ENCODE data around the gene KIF26B.

The KIF26B gene

GRCh38 chr1:245173446-245174211 is 18.8 kb downstream of the KIF26B start:
- no peak for DNase-seq

DNA sequence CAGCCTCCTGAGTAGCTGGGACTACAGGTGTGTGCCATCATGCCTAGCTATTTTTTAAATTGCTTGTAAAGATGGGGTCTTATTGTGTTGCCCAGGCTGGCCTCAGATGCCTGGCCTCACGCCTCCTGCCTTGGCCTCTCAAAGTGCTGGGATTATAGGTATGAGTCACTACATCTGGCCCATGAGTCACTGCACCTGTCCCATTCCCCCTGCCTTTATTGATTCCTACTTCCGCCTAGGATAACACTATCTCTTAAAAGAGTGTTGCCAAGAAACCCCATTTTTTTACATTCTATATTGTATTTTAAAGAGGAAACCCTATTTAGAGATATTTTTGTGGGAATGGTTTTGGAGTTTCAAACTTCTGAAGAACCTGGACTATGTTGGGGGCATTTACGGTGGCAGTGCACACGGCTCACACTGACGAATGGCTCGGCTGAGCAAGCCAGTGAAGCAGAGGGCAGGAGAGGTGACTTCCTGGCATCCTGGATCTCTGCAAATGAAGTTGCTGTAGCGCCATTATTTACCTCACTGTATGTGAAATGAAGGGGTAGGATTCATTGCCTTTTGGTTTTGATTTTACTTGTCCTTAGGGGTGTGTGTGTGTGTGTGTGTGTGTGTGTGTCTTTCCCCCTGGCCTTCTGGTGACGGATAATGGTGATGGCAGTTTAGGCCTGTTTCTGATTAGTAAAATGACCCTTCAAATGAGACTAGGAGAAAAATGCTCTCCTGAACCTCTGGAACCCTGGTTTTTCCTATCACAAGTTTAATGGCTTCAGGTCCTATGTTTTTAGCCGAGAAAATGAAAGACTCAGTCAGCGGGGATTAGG is 22.5 kb downstream of the KIF26B start:
- DNase-seq, result no peak

DNA sequence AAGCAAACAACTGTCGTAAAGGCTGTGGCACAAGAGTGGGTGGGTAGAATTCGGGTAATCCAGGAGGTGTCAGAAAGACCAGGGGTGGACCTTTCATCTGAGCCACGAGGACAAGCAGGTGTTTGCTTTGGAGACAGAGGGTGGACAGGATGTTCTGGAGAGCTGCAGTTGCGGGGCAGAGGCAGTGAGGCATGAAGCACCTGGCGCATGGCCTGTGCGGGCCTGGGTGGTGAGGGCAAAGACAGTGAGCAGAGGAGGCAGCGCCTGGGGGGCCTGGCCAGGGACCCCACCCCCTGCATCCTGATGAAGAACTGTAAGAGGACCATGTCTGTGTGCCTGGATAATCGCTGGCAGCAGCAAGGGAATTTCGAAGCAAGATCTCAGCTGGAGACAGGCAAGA is 24.9 kb downstream of the KIF26B start:
- DNase-seq, result no peak

DNA sequence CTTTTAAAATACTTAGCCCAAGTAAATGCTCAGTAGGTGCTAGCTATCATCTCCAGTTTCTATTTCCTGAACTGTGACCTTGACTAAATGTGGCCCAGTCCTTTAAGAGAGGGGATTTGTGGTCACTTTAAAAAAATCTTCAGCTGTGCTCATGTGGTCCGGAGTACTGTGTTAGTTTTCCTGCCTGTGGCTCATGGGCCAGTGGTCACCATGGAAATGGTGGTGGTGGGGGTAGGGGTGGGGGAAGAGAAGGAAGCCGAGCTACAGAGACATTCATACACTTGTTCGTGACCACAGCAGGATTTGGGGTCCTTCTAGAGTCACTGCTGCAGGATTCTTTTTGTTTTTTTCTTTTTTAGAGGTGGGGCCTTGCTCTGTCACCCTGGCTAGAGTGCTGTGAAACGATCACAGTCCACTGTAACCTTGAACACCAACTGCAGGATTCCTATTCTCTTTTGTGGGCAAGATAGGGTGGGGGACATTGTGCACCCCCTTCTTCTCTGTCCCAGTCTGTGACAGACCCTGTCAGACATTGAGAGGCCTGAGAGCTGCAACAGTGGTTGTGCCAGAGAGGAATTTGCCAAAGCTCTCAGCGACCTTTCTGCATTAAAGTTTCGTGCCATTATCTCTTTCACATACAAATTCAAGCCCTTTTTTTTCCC is 25.8 kb downstream of the KIF26B start:
- DNase-seq, result peak; percentile 61 to 72

DNA sequence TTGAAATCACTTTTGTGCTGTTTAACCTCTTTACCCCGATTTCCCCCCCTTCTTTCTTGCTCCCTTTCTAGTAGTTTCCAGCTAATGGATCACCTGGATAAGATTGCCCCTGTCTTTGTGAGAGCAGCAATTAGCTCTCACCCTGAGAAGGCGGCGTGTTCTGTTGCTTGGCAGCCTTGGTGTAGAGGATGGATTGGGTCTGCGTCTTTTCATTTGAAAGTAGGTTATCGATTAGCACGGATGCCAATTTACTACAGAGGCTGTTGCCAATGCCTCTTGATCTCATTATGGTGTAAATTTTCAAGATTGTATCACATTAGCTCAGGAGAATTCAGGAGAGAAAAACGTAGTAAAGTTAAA is 26.4 kb downstream of the KIF26B start:
- no peak for DNase-seq

DNA sequence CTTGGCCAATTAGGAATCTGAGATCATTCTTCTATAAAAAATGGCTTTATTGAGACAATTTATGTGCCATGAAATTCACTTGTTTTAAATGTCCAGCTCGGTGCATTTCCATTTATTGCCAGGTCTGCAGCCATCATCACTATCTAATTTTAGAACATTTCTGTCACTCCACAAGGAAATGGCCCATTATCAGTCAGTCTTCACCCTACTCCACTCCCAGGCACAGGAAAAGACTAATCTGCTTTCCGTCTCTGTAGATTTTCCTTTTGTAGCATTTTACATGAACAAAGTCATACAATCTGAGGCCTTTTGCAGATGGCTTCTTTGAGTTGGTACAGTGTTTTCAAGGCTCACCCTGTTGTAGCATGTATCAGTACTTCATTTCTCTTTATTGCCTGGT is 27.2 kb downstream of the KIF26B start:
- DNase-seq, result no peak

DNA sequence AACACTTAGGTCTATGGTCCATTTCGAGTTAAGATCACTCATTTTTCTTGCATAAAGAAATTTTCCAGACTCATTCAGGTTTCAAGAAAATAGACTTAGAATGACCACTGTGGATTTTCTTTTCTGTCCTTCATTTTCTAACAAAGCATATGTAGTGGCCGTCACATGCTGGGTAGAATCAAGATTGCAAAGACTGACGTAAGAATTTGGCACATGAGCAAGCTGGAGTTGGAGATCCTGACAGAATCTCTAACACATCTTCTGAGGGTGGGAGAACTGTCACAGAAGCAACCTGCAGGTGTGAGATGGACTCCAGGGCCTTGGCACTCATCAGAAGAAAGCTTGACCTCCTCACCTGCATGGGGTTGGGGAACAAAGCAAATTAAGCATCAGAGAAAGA is 28.6 kb downstream of the KIF26B start:
- DNase-seq, result no peak

DNA sequence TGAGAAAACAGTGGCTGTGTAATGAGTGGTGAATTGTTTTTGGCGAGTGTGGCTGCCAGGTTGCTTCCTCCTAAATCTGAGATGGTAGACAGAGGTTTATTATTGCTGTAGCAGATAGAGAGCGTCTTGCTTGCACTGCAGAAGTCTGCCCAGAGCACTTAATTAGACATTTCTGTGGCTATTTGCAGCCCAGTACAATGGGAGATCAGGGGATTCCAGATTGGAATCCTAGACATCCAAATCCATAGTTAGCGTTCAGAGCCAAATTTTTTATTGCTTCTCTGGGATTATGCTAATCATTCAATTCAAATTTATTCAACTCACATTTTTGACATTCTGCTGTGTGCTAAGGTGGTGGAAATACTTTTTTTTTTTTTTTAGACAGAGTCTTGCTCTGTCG is 30.0 kb downstream of the KIF26B start:
- DNase-seq, result no peak

- peak; percentile 42 to 60 for DNase-seq
Measured at GRCh38 chr1:245188403-245188802, 33.6 kb downstream of the KIF26B start.

DNA sequence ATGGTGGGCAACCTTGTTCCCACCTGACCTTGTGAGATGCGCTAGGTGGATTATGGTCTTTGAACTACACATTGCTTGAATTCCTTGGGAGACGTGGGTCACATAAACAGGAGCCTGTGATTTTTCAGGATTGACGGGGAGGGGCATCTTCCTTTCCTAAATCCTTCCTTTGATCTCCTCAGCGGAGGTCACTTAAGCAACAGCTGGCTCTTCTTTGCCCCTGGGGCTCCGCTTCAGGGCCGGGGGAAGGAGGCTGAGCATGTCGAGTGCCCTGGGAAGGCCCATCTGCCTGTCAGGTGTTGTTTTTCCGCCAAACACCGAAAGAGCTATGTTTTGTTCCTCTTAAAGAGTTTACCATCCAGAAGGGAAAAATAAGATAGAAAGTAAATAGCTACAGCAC is 40.6 kb downstream of the KIF26B start:
- no peak for DNase-seq

DNA sequence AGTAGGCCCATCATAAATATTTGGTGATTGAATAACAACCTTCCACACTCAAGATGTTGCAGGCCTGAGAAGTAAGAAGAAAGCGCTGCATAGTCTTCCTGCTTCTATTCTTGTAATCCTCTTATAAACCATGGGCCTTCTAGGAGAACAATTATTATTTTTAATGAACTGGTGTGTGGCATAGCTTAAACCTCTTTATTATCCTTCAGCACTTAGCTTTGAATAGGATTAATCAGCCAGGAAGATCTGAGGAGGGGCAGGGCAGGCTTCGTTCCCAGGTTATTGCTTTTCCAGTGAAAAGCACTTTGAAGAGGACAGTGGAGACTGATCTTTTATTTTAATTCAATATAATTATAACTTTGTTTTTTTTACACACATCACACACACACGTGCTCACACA is 42.3 kb downstream of the KIF26B start:
- no peak for DNase-seq

DNA sequence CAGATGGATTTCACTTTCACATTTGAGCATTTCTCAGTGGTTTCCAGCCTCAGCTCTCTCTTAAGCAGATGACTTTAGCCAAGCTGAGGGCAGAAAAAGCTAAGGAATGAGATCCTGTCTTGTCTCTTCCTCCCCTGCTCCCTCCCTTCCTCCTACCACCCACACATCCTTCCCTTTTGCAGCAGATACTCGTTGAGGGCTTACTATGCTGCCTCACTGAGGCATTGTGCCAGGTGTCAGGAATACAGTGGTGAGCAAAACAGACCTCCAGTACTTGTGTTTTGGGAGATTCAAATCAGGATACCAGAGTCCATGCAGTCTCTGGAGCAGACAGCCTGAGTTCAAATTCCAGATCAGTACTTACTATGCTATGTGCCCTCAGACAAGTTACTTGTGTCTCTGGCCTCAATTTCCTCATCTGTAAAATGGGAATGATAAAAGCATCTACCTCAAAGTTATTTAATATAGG is 43.2 kb downstream of the KIF26B start:
- peak; percentile 39 to 57 for DNase-seq

DNA sequence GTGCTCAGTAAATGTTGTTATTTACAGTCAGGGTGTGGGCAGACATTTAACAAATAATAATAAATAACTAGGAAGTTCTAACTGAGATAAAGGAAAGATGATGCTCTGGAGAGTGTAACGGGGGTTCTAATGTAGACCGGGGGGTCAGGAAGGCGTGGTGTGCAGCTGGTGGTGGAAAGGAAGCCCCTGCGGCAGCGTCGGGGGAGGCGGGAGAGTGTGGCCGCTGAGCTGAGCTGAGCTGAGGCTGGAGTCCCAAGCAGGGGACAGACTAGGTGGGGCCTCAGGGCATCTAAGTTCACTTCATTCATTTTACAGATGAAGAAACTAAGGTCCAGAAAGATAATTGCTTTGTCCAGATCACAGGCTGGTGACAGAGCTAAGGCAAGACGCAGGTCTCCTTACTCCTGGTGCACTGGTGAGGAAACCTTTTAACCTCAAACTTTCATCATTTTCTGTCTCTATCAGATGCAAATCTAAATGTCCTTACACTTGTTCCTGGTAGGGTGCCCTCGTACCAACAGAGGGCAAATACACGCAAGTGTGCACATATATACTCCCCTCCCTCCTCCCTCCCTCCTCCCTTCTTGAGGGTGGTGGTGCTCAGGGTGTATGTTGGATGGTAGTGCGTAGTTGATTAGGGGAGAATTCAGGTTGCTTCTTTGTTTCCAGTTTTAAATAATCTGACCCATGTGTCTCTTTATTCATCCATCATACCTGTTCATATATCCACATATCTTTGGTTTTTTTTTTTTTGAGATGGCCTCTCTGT is 44.1 kb downstream of the KIF26B start:
- DNase-seq, result peak; percentile 13 to 33

DNA sequence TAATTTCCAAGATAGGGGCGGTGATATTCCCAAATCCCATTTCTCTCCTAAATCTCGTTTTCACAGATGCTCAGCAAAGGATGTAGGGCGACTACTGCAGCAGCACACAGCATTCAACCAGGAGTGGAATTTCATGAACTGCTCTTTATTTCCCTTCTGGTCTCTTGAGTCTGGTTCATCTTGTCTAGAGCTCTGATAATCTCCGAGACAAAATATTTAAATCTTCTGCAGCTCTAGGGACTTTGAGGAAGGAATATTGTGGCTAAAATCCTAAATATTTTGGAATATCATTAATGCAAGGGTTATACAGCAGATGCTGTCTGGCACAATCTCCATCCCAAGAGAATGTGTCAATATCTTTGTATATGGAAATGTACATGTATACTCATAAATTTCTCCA is 45.4 kb downstream of the KIF26B start:
- no peak for DNase-seq

DNA sequence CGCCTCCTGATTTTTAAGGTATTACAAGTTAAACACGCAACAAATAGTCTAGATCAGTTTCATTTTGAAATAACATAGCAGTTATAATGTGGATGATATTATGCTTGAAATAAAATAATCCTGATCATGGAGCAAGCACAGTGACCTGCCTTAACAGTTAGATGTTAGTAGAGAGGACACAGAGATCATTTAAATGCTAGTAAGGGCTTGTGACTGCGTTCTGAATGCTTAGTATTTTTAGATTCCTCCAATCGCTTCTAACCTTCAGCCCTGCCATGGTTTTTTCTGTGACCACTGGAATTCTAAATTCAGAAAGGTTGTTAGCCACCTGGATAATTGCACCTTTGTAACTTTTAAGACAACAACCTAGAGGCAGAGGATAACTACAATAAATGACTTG is 46.4 kb downstream of the KIF26B start:
- no peak for DNase-seq

DNA sequence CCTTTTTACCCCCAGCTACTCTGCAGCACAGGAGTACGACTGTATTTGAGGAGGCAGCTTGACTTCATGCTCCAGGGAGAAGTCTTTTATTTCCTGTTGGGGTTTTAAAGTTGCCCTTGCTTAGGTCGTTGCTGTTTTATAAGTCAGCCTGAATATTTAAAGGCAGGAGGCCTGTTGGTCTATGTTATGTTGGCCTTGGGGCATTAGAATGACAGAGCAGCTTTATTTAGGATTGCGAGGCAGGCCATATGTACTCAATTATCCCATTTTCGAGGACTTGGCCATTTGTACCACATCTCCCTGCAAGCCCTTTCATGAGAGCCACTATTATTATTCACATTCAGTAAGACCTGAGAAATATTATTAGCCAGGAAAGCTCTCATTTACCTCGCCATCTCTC is 47.0 kb downstream of the KIF26B start:
- peak in 1 of 2 experiments; percentile 19 for DNase-seq

- no peak for DNase-seq
Measured at GRCh38 chr1:245205396-245205795, 50.6 kb downstream of the KIF26B start.

DNA sequence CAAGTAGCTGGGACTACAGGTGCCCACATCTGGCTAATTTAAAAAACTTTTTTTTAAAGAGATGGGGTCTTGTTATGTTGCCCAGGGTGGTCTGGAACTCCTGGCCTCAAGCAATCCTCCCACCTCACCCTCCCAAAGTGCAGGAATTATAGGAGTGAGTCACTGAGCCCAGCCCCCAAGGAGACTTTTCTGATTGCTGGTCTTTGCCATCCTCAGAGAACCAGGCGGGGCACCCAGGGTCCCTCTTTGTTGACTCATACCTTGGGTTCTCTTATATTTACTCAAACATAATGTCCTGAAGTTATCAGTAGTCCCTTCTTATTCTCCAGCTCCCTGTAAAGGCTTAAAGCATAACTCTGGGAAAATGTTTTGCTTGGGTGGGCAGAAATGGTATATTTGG is 51.1 kb downstream of the KIF26B start:
- no peak for DNase-seq

- DNase-seq, result no peak
Measured at GRCh38 chr1:245207056-245207638, 52.4 kb downstream of the KIF26B start.

- DNase-seq, result no peak
Measured at GRCh38 chr1:245207801-245208200, 53.0 kb downstream of the KIF26B start.

- DNase-seq, result no peak
Measured at GRCh38 chr1:245209658-245210435, 55.1 kb downstream of the KIF26B start.
